ENCODE measurements around the gene DNER. TPM values are rescaled to one million over a fixed set of nuclear protein-coding genes. Genes with fewer than 3 reads are reported as not detected.
"Not testable (repeated sequence)": the region's sequence is repeated elsewhere in the genome, so short reads cannot be mapped to it uniquely, and the experiment has no call there.

Gene DNER
- total RNA-seq, 1 donor from 2014 or later = 0.34 TPM

DNA sequence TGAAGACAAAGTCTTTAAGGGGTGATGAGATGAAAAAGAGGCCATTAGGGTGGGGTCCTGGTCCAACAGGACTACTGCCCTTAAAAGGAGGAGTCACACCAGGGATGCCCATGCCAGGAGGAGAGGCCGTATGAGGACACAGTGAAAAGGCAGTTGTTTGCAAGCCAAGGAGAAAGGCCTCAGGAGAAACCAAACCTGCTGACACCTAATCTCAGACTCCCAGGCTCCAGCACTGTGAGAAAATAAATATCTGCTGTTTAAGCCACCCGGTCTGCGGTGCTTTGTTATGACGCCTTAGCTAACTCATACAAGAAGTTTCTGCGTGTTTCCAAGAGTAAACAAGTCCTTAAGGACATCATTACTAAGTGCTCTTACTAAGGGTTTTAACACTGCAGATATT is 93.6 kb downstream of the DNER start:
- DNase-seq (ENCODE audit: low spot score) = no peak

DNA sequence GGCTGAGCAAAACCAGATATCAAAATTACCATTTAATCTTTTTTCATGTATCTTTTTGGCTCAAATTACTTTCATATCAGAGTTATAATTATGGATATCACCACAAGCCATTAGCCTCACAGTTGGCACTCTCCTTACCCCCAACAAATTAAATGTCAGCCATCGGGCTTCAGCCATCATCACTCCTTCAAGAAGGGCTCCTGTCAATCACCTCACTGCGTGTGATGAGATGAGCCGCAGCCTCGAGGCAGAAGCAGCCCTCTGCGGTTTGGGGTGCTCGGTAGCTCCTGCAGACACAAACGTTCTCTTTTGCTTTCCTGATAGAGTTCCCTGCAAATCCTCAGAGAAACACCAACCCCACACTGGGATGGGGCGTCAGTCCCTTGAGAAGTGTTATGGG is 94.1 kb downstream of the DNER start:
- no peak for DNase-seq (ENCODE audit: low spot score)

DNA sequence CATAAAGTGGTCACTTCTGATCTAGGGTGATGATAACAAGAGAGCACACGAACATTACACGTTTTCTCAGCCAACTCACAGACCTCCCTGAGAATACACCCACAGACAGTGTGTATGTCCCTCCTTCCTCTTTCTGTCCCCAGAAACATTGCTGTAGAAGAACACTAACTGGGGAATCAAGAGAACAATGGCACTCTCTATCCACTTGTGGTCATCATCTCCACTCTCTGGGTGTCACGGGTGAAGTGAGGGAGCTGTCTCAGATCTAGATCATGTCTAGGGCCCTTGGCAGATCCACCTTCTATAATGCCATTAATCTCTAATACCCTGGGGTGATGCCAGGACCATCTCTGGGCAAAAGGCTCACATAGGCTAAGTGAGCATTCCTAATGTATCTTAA is 97.9 kb downstream of the DNER start:
- DNase-seq (ENCODE audit: low spot score) = no peak

DNA sequence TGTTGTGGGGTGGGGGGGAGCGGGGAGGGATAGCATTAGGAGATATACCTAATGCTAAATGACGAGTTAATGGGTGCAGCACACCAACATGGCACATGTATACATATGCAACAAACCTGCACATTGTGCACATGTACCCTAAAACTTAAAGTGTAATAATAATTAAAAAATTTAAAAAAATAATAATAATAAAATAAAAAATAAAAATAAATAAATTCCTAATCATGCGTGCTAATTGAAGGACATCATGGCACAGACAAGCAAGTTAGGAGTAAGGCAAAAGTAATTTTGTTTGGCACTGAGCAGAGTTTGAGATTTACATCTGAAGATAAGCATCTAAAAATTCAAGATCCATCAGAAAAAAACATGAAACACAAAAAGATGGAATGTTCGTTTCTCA is 100.3 kb downstream of the DNER start:
- DNase-seq (ENCODE audit: low spot score) = not testable (repeated sequence)

GRCh38 chr2:229612384-229612971 is 101.9 kb downstream of the DNER start:
- DNase-seq (ENCODE audit: low spot score) = no peak

GRCh38 chr2:229611360-229611759 is 103.0 kb downstream of the DNER start:
- DNase-seq (ENCODE audit: low spot score) = no peak

DNA sequence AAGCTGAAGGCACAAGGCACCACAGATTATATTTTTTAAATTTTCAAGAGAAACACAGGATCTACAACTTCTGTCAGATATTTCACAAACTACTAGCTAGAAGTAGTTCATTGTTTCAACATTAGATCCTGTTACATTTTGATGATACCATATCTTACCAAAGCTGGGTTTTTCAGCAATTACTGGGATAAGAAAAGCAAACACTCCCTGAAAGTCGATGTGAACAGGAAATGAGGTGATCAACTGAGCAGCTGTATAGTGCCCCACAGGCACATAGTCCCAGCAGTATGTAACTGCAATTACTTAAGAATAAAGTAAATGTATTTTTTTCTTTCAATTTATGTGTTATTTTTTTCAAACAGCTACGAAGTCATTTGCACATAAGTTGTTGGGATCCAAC is 103.5 kb downstream of the DNER start:
- DNase-seq (ENCODE audit: low spot score) = no peak

GRCh38 chr2:229610333-229610732 is 104.0 kb downstream of the DNER start:
- no peak for DNase-seq (ENCODE audit: low spot score)

GRCh38 chr2:229601936-229602335 is 112.4 kb downstream of the DNER start:
- no peak for DNase-seq (ENCODE audit: low spot score)

DNA sequence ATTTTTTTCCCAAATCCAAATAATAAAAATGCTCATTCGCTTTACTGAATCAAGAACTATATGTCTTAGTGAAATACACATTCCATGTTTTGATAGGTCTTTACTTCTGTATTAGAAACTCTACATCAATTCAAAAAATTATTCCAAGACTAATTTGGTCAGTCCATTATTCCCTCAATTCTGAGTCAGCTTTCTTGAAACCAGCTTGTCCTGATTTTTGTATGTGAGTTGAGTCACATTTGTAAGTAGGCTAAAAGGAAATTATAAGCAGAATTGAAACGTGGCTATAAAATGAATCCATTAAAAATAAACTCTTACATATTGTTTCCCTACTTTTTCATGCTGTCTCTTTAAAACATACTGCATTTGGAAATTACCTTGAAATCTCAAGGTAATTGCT is 113.0 kb downstream of the DNER start:
- no peak for DNase-seq (ENCODE audit: low spot score)

GRCh38 chr2:229598227-229598626 is 116.1 kb downstream of the DNER start:
- DNase-seq (ENCODE audit: low spot score) = no peak

GRCh38 chr2:229596796-229597195 is 117.6 kb downstream of the DNER start:
- no peak for DNase-seq (ENCODE audit: low spot score)

- DNase-seq (ENCODE audit: low spot score) = no peak
Measured at GRCh38 chr2:229591611-229592010, 122.7 kb downstream of the DNER start.

DNA sequence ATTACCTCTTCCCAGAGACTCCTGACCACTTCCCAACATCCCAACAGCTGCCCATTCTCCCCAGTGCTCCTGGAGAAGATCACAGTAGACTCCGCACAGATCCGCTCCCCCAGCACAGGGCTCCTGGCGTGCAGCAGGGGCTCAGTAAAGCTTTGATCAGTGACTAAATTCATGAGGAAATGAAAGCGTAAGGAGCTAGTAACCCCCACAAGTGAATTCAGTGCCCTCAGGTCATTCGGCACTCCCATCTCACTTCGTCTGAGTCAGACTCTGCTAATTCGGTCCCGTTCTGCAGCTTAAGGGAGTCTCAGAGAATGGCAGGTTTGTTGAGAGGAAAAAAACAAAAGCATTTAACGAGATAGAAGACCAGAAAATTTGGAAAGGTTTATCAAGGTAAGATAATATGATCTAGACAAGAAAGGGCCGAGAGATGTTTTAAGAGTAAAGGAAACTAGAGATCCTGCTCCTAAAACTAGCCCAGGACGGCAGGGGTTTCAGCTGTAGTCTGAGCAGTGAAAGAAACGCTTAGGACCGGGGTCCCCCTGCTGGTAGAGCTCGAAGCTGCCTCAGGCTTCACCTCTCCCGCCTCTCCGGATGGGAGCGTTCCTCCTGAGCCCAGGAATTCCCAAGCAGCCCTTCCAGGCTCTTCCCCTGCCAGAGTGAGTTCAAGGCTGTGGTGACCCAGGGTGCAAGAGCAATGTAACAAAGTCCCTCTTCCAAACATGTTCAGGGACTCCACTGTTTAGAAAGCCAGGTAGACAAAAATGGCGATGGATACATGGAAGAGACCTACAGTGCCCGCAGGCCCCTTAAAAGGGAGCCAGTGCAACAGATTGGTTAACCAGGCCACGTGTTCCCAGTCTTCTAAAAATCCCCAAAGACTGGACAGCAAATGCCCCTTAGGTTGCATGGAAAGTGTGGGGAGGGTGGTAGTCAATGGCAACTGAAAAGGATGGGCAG is 127.3 kb downstream of the DNER start:
- peak; percentile 69 for DNase-seq (ENCODE audit: low spot score)

DNA sequence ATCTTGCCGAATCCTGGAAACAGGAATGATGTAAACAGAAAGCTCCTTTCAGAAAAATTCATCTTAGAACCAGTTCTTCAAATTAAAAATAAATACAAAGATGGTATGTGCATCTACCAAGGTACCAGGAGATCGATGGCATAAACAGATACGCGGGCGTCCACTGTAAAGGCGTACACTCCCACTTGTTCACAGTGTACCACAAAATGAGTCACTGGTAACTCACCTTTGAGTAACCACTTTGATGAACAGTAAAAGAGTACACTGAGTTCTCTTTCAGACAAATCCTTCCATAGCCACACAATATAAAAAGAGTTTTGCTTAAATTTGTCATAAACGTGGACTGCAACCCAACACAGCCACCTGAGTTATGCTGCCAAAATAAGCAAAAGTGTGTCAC is 128.3 kb downstream of the DNER start:
- DNase-seq (ENCODE audit: low spot score) = no peak

DNA sequence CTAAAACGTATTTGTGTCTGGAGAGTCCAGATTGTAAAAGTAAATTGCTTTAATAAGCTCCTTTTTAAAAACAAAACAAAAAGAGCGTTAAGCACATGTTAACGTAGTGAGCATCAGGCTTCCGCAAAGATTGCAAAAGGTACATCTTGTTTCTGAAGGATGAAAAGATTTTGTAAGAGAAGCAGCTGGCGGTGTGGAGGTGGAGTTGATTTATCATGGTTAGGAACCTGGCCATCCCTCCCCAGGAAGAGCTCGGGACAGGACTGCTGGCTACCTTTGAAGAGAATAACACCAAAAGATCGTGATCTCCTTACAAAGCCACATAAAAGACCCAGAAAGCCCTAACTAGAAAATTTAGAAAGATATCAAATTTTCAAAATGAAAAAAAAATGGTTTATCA is 132.2 kb downstream of the DNER start:
- DNase-seq (ENCODE audit: low spot score) = no peak

- no peak for DNase-seq (ENCODE audit: low spot score)
Measured at GRCh38 chr2:229578052-229578846, 136.1 kb downstream of the DNER start.

GRCh38 chr2:229575569-229576315 is 138.6 kb downstream of the DNER start:
- DNase-seq (ENCODE audit: low spot score) = no peak

DNA sequence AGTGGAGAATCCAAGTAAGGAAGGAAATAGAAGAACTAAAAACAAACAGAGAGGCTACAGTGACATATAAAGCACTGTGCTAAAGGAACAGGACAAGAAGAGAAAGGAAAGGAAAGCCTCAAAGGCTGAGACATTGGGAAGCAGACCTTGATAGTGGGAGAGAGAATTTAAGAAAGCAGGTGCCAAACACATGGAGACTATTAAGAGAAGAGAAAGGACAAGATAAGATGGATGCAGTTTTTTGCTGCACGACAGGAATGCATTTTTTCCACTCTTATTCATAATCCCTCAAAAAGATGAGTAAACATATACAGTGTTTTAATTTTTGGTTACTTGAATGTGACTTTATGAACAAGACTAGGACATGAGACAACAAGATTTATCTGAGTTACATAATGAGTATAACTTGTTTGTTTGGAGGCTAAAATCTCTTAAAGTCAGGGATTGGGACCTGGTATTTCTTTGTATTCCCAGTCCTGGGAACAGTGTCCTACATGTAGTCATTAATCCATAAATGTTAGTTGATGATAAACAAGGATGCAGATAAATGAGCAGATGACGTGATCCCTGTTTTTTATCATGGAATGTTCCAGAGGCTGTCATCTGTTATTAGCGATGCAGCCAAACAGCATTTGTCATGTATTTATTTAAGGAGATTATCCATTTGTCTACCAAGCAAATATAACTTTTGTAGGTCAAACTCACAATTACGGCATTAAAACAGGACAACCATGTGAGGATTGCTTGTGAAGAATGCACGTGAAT is 141.7 kb downstream of the DNER start:
- DNase-seq (ENCODE audit: low spot score) = no peak

GRCh38 chr2:229571243-229571642 is 143.1 kb downstream of the DNER start:
- no peak for DNase-seq (ENCODE audit: low spot score)

DNA sequence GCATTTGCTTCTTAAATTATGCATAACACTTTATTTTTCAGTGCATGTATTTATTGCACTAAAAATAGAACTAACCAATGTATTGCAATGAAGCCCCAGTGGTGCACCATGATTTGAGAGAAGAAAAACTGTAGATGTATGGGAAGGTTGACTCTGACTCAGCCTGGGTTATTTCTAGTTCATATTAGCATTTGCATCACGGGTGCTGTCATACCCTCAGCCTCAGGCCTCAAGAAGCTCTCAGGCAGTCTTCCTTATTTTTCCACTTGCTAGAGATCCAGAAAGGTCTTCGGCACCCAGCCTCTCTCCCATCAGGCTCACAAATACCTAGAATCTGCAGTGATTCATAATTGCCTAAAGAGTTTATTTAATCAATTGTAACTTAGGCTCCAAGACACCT is 148.0 kb downstream of the DNER start:
- DNase-seq (ENCODE audit: low spot score) = no peak

Data from ureter (tissue), 1 donor.